ENCODE results near the gene FMN1. TPM values are rescaled to one million over a fixed set of nuclear protein-coding genes. Genes with fewer than 3 reads are reported as not detected.
A peak's percentile ranks its signal among the peaks of the same experiment; 100 is the strongest.

FMN1 gene
- total RNA-seq, 1 donor from 2014 or later: 4.2 TPM

- Mint-ChIP-seq H3K36me3 (ENCODE audit: unreplicated experiment) (no peaks in the 10 kb centered on the region), H3K4me1 (ENCODE audit: unreplicated experiment) (peaks cover 49% of the 10 kb centered on the region), H3K27me3 (ENCODE audit: unreplicated experiment) (no peaks in the 10 kb centered on the region), H3K9me3 (ENCODE audit: unreplicated experiment) (no peaks in the 10 kb centered on the region), H3K27ac (ENCODE audit: unreplicated experiment) (peak overlapping the region; percentile 75), H3K4me3 (ENCODE audit: unreplicated experiment) (no peak overlapping the region)
- DNase-seq (ENCODE audit: extremely low spot score, unreplicated experiment): no peak
- TF ChIP-seq, protein P1, sequence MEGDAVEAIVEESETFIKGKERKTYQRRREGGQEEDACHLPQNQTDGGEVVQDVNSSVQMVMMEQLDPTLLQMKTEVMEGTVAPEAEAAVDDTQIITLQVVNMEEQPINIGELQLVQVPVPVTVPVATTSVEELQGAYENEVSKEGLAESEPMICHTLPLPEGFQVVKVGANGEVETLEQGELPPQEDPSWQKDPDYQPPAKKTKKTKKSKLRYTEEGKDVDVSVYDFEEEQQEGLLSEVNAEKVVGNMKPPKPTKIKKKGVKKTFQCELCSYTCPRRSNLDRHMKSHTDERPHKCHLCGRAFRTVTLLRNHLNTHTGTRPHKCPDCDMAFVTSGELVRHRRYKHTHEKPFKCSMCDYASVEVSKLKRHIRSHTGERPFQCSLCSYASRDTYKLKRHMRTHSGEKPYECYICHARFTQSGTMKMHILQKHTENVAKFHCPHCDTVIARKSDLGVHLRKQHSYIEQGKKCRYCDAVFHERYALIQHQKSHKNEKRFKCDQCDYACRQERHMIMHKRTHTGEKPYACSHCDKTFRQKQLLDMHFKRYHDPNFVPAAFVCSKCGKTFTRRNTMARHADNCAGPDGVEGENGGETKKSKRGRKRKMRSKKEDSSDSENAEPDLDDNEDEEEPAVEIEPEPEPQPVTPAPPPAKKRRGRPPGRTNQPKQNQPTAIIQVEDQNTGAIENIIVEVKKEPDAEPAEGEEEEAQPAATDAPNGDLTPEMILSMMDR (IDR thresholded peaks at IDR 0.05): no peak
Observed at GRCh38 chr15:33029109-33029652, 165.3 kb downstream of the FMN1 start.

- DNase-seq (ENCODE audit: extremely low spot score, unreplicated experiment): no peak
- TF ChIP-seq, protein P1 (IDR thresholded peaks at IDR 0.05): no peak
- Mint-ChIP-seq H3K27me3 (ENCODE audit: unreplicated experiment) (no peaks in the 10 kb centered on the region), H3K9me3 (ENCODE audit: unreplicated experiment) (no peaks in the 10 kb centered on the region), H3K36me3 (ENCODE audit: unreplicated experiment) (no peaks in the 10 kb centered on the region), H3K4me3 (ENCODE audit: unreplicated experiment) (no peak overlapping the region), H3K4me1 (ENCODE audit: unreplicated experiment) (peaks cover 52% of the 10 kb centered on the region), H3K27ac (ENCODE audit: unreplicated experiment) (peak overlapping the region; percentile 75)
Observed at GRCh38 chr15:33028495-33028894, 166.0 kb downstream of the FMN1 start.

GRCh38 chr15:33027306-33028035, 167.0 kb downstream of the FMN1 start:
- Mint-ChIP-seq H3K9me3 (ENCODE audit: unreplicated experiment) (no peaks in the 10 kb centered on the region), H3K27me3 (ENCODE audit: unreplicated experiment) (no peaks in the 10 kb centered on the region)

GRCh38 chr15:33026614-33027013, 167.9 kb downstream of the FMN1 start:
- Mint-ChIP-seq H3K9me3 (ENCODE audit: unreplicated experiment) (no peaks in the 10 kb centered on the region), H3K27me3 (ENCODE audit: unreplicated experiment) (no peaks in the 10 kb centered on the region), H3K4me1 (ENCODE audit: unreplicated experiment) (peaks cover 67% of the 10 kb centered on the region), H3K4me3 (ENCODE audit: unreplicated experiment) (no peak overlapping the region), H3K27ac (ENCODE audit: unreplicated experiment) (no peak overlapping the region), H3K36me3 (ENCODE audit: unreplicated experiment) (no peaks in the 10 kb centered on the region)
- TF ChIP-seq, protein P1 (IDR thresholded peaks at IDR 0.05): no peak
- DNase-seq (ENCODE audit: extremely low spot score, unreplicated experiment): no peak

More at GRCh38 chr15:33027306-33028035, 167.0 kb downstream of the FMN1 start:
- TF ChIP-seq, protein P1 (IDR thresholded peaks at IDR 0.05): no peak
- Mint-ChIP-seq H3K4me3 (ENCODE audit: unreplicated experiment) (no peak overlapping the region), H3K27ac (ENCODE audit: unreplicated experiment) (no peak overlapping the region), H3K36me3 (ENCODE audit: unreplicated experiment) (no peaks in the 10 kb centered on the region), H3K4me1 (ENCODE audit: unreplicated experiment) (peaks cover 62% of the 10 kb centered on the region)
- DNase-seq (ENCODE audit: extremely low spot score, unreplicated experiment): no peak

GRCh38 chr15:33022629-33023028, 171.9 kb downstream of the FMN1 start:
- Mint-ChIP-seq H3K36me3 (ENCODE audit: unreplicated experiment) (no peaks in the 10 kb centered on the region), H3K9me3 (ENCODE audit: unreplicated experiment) (no peaks in the 10 kb centered on the region), H3K27me3 (ENCODE audit: unreplicated experiment) (no peaks in the 10 kb centered on the region), H3K4me3 (ENCODE audit: unreplicated experiment) (peak overlapping the region; percentile 27), H3K4me1 (ENCODE audit: unreplicated experiment) (peaks cover 33% of the 10 kb centered on the region), H3K27ac (ENCODE audit: unreplicated experiment) (peak overlapping the region; percentile 89)
- DNase-seq (ENCODE audit: extremely low spot score, unreplicated experiment): no peak
- TF ChIP-seq, protein P1 (IDR thresholded peaks at IDR 0.05): no peak

Data from osteocyte (in vitro differentiated cells).